Measurements from ENCODE around the gene KDM4B. TPM values are rescaled to one million over a fixed set of nuclear protein-coding genes. Genes with fewer than 3 reads are reported as not detected.

Gene KDM4B
- total RNA-seq, 1 donor from 2014 or later = 46.0 TPM

DNA sequence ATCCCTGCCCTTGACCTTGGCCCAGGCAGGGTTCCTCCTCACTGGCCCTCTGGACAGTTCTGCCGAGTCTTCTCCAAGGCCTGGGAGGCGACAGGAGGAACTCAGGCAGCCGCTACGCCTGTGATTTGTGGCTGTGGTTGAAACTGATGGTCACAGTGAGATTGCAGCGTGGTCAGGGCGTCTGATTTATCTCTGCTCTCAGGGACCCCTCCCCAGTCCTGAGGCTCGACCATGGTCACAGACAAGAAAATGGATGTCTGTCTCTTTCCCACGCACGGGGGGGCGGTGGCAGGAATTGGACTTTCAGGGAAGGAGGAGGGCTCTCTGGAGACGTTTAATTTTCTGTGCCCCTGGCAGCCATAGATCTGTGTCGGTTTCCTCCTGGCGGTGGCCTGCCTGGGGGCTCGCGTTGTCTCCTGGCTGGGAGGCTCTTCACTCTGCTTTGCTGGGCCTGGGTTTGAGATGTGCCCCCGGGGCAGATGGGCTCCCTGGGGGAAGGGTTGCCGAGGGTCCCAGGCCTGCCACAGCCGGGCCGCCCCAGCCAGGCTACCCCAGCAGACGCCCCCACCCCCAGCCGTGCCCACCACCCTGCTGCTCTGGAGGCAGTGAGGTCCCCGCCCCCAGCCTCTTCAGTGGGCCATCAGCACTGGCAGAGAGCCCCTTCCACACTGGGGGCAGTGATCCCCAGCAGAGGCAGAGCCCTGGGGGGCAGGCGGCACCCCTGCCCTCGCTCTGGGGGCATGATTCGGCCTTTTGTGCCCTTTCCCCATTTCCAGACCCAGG lies 167.4 kb downstream of the KDM4B start:
- intact Hi-C loops (cut with DNase I) = no loop called here
- peaks cover 71 to 94% of the 10 kb centered on the region in 2 donors for H3K36me3 ChIP-seq

DNA sequence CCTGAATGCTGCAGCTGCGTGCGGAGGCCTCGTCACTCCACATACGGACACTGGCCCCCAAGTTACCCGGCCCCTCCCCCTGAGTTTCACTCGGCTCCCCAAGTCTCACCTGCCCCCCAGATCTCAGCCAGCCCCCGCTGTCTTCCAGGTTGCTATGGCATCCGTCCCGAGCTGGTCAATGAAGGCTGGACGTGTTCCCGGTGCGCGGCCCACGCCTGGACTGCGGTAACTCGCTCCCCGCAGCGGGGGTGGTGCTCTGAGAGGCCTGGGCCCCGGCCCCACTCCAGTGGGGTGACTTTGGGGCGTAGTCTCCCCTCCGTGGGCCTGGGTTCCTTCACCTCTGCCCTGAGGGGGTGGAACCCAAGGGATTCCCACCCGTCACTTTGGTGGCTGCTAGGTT lies 168.2 kb downstream of the KDM4B start:
- intact Hi-C loops (cut with DNase I) = no loop called here
- DNase-seq (ENCODE audit: low spot score in 2 of 2) = no peak
- TF ChIP-seq, protein P1, sequence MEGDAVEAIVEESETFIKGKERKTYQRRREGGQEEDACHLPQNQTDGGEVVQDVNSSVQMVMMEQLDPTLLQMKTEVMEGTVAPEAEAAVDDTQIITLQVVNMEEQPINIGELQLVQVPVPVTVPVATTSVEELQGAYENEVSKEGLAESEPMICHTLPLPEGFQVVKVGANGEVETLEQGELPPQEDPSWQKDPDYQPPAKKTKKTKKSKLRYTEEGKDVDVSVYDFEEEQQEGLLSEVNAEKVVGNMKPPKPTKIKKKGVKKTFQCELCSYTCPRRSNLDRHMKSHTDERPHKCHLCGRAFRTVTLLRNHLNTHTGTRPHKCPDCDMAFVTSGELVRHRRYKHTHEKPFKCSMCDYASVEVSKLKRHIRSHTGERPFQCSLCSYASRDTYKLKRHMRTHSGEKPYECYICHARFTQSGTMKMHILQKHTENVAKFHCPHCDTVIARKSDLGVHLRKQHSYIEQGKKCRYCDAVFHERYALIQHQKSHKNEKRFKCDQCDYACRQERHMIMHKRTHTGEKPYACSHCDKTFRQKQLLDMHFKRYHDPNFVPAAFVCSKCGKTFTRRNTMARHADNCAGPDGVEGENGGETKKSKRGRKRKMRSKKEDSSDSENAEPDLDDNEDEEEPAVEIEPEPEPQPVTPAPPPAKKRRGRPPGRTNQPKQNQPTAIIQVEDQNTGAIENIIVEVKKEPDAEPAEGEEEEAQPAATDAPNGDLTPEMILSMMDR (IDR thresholded peaks at IDR 0.05) = no peak
- no peaks in the 10 kb centered on the region for H3K4me1 ChIP-seq
- no peak overlapping the region for H3K27ac ChIP-seq
- H3K27me3 ChIP-seq = no peaks in the 10 kb centered on the region
- H3K9me3 ChIP-seq = no peaks in the 10 kb centered on the region
- H3K36me3 ChIP-seq = peaks cover 72 to 96% of the 10 kb centered on the region in 2 donors
- H3K4me3 ChIP-seq = no peak overlapping the region

More for the DNA sequence above, 167.4 kb downstream of the KDM4B start:
- no peaks in the 10 kb centered on the region for H3K9me3 ChIP-seq
- no peak overlapping the region for H3K27ac ChIP-seq
- no peak overlapping the region for H3K4me3 ChIP-seq
- no peak for DNase-seq (ENCODE audit: low spot score in 2 of 2)
- no peaks in the 10 kb centered on the region for H3K4me1 ChIP-seq
- TF ChIP-seq, protein P1 (IDR thresholded peaks at IDR 0.05) = no peak
- no peaks in the 10 kb centered on the region for H3K27me3 ChIP-seq

DNA sequence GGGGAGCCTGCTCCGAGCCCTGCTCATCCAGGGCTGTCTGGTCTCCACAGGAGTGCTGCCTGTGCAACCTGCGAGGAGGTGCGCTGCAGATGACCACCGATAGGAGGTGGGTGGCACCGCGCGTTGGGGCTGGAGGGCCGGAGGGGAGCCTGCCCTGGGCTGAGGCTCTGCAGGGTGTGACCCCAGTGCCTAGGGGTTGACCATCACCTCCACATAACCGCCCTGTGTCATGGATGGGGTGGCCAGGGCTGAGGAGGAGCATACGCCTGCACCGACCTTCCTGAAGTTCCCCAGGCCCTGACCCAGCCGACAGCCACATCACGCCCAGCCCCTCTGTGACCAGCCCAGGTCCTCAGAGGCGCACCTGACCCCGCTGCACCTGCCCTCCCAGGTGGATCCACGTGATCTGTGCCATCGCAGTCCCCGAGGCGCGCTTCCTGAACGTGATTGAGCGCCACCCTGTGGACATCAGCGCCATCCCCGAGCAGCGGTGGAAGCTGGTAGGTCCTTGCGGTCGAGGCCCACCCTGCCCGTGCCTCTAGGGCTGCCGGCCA lies 168.7 kb downstream of the KDM4B start:
- H3K27ac ChIP-seq = no peak overlapping the region
- H3K4me3 ChIP-seq = no peak overlapping the region
- intact Hi-C loops (cut with DNase I) = no loop called here
- TF ChIP-seq, protein P1 (IDR thresholded peaks at IDR 0.05) = peak in 1 of 3 experiments; percentile 10
- H3K36me3 ChIP-seq = peaks cover 77 to 96% of the 10 kb centered on the region in 2 donors
- DNase-seq (ENCODE audit: low spot score in 2 of 2) = no peak
- H3K27me3 ChIP-seq = no peaks in the 10 kb centered on the region
- H3K4me1 ChIP-seq = no peaks in the 10 kb centered on the region
- no peaks in the 10 kb centered on the region for H3K9me3 ChIP-seq

DNA sequence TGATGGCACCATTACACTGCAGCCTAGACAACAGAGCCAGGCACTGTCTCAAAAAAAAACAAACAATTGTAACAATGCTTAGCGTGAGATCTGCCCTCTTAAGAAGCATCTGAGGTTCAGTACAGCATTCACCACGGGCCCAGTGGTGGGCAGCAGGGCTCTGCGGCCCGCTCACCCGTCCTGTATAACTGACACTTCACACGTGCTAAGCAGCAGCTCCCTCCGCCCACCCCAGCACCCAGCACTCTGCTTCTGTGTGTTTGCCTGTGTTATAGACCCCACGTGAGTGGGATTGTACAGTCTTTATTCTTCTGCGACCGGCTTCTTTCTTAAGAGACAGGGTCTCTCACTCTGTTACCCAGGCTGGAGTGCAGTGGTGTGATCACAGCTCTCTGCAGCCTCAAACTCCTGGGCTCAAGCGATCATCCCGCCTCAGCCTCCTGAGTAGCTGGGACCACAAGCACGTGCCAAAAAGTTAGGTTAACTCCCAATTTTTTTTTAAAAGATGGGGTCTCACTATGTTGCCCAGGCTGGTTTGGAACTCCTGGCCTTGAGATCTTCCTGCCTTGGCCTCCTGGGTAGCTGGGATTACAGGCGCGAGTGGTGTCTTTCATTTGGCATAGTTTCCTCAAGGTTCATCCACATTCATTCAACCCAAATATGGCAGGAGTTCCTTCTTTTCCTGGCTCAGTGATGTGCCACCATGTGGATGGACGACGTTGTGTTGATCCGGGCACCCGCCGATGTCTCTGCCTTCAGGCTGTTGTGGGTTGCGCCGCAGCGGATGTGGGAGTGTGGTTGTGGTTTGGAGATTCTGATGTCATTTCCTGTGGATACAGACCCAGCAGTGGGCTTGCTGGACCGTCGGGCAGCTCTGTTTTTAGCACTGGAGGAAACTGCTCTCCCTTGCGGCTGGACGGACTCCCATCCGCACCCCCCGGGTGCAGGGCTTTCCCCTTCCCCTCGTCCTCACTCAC lies 170.0 kb downstream of the KDM4B start:
- TF ChIP-seq, protein P1 (IDR thresholded peaks at IDR 0.05) = no peak
- H3K36me3 ChIP-seq = peaks cover 81 to 87% of the 10 kb centered on the region in 2 donors
- H3K27ac ChIP-seq = no peak overlapping the region
- H3K4me1 ChIP-seq = no peaks in the 10 kb centered on the region
- no peak overlapping the region for H3K4me3 ChIP-seq
- intact Hi-C loops (cut with DNase I) = no loop called here
- H3K9me3 ChIP-seq = no peaks in the 10 kb centered on the region
- H3K27me3 ChIP-seq = no peaks in the 10 kb centered on the region
- peak in 1 of 2 donors; percentile 76 for DNase-seq (ENCODE audit: low spot score in 2 of 2)

DNA sequence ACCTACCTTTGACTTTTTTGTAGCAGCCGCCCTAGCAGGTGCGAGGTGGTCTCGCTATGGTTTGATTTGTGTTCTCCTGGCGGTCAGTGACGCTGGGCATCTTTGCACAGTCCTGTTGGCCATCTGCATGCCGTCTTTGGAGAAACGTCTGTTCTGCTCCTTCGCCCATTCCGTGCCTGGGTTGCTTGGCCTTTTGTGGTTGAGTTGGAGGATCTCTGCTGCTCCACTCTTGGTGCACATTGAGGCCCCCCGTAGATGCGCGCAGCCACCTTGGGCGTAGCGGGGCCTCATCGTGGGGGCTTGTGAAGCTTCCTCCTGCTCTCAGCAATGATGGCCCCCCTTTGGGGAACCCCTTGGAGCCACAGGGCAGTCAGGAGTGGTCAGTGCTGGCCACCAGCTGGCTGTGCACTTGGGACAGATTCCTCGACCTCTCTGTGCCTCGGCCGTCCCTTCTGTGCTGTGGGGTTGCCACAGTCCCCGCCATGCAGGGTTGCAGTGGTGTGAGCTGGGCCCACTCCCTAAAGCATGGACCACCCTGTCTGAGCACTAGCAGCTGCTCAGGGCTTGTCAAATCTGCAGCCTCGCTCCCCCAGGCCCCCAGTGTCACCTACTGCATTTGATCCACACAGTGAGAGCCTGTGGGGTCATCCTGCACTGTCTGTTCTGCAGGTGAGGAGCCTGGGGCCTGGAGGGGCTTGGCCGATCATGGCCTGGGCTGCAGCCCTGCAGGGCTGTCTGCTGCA lies 170.8 kb downstream of the KDM4B start:
- TF ChIP-seq, protein P1 (IDR thresholded peaks at IDR 0.05) = no peak
- Histone ChIP-seq H3K27ac (no peak overlapping the region), H3K27me3 (no peaks in the 10 kb centered on the region), H3K4me3 (no peak overlapping the region), H3K36me3 (peaks cover 77 to 87% of the 10 kb centered on the region in 2 donors), H3K4me1 (no peaks in the 10 kb centered on the region), H3K9me3 (no peaks in the 10 kb centered on the region)
- no peak for DNase-seq (ENCODE audit: low spot score in 2 of 2)
- intact Hi-C loops (cut with DNase I) = no loop called here
